NOMO-1 (cell line): ENCODE measurements around the gene DNAJC2.
"Not testable (repeated sequence)": the region's sequence is repeated elsewhere in the genome, so short reads cannot be mapped to it uniquely, and the experiment has no call there.

Source experiments
- DNase-seq, 2 experiments: peaks; one replicate each; lab custom pipeline; 2025; ENCODE audit not compliant: unreplicated experiment in 2 of 2; lab: John Stamatoyannopoulos, UW

Gene DNAJC2

DNA sequence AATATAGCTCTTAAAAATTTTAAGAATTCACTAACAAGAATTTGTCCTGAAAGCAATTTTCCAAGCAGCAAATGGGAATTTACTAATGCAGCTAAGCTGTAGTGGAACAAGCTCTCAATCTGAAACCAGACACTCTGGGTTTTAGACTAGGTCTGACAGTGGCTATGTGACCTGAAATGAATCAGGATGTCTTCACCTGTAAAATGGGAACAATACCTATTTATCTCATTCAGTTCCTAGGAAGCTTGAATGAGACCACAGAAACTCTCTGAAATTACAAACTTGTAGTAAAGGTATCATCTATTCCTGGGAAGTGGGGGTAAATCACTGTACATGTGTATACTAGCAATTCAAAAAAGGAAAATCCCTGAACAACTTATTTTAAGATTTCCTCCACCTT, 1.2 kb downstream of the DNAJC2 start:
- DNase-seq = no peak

GRCh38 chr7:103341466-103341865, 3.1 kb downstream of the DNAJC2 start:
- no peak for DNase-seq

GRCh38 chr7:103338864-103339263, 5.7 kb downstream of the DNAJC2 start:
- no peak for DNase-seq

DNA sequence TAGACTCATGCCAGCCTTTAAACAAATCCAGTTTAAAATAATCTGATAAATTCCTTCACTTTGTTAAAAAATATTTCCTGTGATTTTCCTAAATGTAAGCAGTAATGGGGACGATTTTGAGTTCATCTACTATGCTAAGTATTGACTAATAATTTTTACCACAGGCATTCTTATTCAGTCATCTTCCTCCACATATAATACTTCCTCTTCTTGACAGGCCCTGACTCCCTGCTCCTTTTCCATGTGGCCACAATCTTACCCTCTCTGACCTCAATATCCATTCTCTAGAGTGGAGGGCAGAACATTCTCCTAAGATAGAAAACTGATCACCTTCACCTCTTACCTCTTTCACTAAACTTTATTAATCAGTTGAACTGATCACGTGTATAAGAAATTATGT, 7.8 kb downstream of the DNAJC2 start:
- DNase-seq = peak in 1 of 2 experiments; percentile 1

GRCh38 chr7:103325744-103326143, 18.8 kb downstream of the DNAJC2 start:
- DNase-seq = no peak

DNA sequence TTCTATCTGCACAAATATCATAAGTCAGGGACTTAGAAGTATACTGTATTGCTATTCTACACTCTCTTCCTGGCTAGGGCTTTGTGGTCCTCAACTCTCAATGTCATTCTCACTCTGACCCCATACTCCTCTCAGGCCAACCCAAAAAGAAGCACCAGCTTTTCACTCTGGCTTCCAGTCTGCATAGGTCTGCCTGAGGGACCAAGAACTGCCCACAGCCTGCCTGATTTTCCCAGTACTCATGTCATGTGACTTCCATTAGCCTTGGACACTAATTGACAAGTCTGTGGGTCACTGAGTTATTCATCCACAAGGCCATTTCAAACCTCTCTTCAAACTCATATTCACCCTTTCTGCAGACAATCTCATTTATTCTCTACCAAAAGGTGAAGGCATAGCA, 27.6 kb downstream of the DNAJC2 start:
- DNase-seq = no peak

DNA sequence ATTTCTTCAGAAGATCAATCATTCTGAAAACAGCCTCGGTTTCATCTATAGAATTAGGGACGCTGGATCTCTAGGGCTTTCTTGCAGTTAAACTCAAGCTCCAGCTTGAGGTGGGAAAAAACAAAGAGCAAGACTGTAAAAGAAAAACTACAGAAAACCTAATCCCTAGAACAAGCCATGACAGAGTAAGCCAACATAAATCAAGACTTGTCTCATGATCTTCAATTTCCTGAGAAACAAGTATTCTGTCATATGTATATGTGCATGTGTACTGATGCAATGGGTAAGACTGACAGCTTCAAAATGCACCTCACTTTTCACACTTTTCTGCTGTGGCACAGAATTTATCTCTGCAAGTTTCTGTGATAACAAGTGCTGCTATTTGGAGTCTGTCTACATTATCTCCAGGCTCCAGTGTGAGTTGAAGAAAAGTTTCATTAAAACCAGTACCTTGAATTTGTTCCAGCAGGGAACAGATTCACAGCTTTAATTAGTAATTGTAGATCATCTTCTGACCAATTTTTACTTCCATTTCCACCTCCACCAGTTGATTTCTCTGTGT, 28.1 kb downstream of the DNAJC2 start:
- no peak for DNase-seq

DNA sequence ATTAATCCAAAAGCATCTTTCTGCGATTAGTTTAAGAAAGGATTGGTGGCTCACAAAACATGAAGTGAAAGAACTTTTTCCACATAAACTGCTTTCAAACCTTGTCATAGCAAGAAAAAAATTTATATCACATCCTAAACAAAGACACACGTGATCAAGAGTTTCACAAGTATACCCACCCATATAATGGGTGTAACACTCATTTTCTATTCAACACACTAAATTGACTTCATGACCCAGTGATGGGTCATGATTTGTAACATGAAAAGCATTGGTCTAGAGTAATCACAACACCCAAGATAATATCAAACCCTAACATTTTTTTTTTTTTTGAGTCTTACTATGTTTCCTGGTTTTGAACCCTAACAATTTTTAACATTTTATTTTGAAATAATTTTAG, 29.7 kb downstream of the DNAJC2 start:
- no peak for DNase-seq

DNA sequence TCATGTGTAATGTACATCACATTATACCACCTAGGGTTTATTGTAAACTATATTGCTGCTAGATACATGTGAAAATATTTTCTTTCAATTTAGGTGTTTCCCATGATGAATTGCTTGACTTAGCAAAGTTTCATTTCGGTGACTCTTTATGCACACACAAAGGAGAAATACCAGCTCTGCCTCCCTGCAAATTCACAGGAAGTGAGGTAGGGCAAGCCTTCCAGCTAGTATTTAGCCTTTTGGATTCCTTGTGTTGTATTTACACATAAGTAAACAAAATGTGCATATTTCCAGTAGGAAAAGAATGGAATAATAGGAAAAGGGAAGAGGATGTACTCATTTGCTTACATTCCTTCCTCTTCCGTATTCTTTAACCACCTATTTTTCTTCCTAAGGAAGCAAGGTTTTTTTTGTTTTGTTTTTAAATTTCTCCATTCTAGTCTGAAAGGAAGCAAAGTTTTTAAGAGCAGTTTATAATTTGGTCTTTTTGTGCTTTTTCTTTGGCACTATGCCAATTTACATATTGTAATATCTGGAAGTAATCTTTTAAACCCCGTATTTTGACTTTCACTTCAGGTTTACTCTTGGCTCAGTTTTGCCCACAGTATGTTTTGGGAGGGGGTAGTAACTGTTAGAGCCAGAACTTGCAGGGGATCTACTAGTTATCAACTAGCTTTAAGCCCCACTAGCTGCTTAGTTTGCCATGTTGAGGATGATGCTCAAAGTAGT, 36.9 kb downstream of the DNAJC2 start:
- no peak for DNase-seq

DNA sequence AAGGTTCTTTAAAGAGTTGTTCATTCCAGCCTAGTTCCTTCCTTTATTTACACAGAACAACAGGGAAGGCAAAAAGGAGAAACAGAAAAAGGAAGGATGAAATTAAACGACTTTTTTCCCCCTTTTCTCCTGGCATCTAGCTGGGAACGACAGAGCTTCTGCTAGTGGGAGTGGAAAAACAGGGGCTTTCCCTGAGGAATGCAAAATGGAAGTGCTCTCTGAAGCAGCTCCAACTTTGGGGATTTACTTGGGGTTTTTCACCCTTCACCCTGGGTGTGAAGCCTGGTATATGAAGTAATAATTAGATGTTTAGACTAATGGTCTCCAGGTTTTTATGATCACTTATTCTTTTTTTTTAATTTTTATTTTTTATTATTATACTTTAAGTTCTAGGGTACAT, 43.1 kb downstream of the DNAJC2 start:
- no peak for DNase-seq

DNA sequence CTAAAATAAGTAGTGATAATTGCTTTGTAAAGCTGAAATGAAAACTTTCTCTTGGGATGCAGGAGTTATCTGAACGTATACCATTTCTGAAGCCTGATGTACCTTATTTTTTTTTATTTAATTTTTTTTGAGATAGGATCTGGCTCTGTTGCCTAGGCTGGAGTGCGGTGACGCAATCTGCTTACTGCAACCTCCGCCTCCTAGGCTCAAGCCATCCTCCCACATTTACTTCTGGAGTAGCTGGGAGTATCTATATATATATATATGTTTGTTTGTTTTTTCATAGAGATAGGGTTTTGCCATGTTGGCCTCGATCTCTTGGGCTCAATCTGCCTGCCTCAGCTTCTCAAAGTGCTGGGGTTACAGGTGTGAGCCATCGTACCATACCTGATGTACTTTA, 44.9 kb downstream of the DNAJC2 start:
- no peak for DNase-seq

DNA sequence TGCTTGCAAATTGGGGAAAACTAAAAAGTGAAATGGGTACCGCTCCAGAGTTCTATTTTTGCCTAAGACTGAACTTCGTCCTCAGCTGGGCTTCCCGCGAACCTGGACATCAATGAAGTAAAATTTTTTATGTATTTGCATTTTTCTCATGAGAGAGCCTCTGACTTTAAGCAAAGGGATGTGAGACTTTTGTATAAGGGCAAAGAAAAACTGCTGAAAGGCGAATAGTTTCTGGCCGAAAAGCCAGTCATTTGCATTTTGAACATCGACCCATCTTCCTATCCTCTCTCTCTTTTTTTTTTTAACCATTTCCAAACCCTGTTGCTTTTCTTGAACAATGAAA, 46.8 kb downstream of the DNAJC2 start:
- DNase-seq = peak in 1 of 2 experiments; percentile 3

DNA sequence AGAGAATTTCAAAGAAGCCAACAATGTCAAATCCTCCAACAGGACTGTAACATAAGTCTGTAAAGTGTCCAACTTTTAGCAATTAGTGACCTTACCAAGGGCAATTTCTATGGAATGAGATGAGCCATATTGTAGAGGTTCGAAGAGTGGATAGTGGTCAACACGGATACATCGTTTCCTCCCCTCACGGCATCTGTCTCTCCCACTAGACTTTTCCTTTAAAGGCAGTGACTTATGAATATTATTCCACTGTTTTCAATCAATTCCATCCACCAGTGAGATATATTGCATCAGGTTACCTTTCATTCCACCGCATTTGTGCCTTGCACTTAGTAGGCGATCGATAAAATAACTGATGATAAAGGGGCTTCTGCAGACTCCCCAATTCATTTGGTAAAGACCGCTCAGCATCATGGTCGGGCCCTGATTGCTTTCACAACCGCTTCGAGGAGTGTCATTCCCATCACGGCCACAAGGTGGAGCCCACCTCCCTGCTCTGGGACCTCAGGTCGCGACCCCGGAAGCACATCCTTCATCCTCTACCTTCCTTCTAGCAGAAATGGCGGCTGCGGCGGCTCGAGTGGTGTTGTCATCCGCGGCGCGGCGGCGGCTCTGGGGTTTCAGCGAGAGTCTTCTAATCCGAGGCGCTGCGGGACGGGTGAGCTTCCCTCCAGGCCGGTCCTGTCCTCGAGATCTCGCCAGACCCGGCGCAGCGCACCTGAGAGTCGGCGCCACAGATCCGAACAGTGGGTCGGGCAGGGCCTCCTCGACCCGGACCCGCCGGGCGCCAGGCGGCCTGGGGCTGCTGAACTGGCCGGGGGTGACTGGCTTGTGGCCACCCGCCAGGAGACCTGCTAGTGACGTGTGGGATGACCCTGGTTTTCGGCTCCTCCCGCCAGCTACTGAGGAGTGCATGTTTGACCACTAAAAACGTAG, 47.4 kb downstream of the DNAJC2 start, which contains the start of gene PMPCB:
PMPCB (plus strand) TSS at position 535 of the 936 bp plus-strand sequence; CDS start at position 560, 25 bp downstream.
- peak; percentile 36 to 68 for DNase-seq

DNA sequence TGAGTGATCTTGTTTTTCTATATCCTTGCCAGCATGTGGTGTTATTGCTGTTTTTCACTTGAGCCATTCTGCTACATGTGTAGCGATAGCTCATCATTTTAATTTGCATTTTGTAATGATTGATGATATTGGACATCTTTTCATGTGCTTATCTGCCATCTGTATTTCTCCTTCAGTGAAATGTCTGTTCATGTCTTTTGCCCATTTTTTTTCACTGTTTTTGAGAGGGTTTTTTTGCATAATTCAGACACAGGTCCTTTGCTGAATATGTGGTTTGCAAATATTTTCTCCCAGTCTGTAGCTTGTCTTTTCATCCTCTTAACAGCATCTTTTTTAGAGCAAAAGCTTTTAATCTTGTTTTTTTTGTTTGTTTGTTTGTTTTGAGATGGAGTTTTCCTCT, 51.0 kb downstream of the DNAJC2 start:
- no peak for DNase-seq

GRCh38 chr7:103292122-103292521, 52.4 kb downstream of the DNAJC2 start:
- DNase-seq = no peak

DNA sequence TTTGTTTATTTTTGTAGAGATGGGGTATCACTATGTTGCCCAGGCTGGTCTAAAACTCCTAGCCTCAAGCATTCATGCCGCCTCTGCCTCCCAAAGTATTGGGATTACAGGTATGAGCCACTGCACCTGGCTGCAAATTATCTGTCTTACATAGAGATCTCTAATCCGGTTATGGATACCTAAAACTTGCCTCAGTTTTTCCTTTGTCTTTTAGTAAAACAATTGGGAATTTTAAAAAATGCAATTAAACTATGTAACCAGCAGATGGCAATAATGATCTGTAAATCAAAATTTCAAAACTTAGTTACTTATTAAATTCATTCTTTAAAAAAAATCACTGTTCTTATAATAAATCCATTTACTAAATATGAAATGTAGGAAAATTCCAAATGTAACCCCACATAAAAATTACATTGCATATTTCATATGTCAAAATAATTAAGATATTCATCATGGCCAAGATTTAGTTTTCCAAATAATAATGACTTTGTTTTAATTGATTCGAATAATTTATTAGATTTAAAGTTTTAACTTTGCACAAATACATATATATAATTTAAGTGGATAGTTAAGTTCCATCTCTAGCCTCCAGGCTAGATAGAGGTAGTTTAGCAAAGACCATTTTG, 61.7 kb downstream of the DNAJC2 start:
- not testable (repeated sequence) for DNase-seq

DNA sequence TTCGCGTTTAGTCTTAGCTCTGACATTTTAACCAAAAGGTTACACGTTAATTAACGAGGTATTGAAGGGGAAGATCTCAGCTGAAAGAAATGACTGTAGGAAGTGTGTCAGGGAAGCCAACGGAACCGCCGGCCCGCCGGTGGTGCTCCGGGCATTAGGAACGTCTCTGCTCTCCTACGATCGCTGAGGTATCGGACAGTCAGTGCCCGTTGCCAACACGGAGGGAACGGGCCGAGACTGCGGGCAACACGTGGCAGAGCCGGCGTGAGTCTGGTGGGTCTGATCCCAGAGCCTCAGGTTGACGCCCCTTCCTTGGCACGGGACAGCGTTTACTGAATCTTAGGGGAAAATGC, 63.8 kb downstream of the DNAJC2 start:
- DNase-seq = not testable (repeated sequence)

GRCh38 chr7:103279963-103280802, 64.4 kb downstream of the DNAJC2 start:
- DNase-seq = not testable (repeated sequence)

DNA sequence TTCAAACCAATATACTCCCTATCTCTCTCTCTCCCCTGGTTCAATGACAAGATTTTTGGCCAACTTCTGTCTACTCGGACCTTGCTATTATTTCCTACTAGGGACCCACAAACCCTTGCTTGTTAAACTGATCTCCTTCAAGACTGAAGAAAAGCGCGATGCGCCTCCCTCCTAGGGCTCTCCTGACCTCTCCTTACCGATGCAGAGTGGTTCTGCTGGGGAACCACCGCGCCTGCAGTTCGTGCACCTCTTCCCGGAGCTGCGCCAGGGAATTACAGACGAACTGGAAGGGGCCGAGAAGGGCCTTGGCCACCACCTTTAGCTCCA, 65.0 kb downstream of the DNAJC2 start:
- not testable (repeated sequence) for DNase-seq

DNA sequence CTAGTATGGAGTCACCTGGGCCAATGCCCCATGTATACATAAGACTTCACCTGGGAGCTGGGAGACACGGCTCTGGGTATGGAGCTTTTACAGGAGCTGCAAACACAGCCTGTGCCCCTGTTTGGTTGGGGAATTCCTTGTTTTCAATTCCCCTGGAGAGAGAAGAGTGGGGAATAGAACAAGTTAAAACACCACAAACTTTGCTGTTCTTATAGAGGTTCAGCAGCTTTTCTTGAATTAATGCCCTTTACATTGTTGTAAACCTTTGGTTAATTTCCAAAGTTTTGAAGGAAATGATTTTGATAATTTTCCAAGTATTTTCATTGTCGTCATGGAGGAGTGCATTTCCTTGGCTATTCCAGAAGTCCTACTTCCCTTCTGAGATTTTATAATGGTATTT, 66.4 kb downstream of the DNAJC2 start:
- not testable (repeated sequence) for DNase-seq
